A549 (cell line): Measurements from ENCODE around the gene ALX1. TPM values are rescaled to one million over a fixed set of nuclear protein-coding genes. Genes with fewer than 3 reads are reported as not detected.

Experiments
- ATAC-seq, 2 experiments: fragments of 200-7000 bp in 1 of 2; fragments of >200 bp in 1 of 2; cut with Nextera tagmentation in 1 of 2; cut with Tn5 transposase in 1 of 2; 3 replicates each; pipeline versions ENCODE4 v1.8.0 to v1.9.1; 2018 to 2020; ENCODE audit warnings: mild to moderate bottlenecking in 1 of 2, moderate library complexity in 1 of 2
- CTCF ChIA-PET: fragments of 300-600 bp; sonication (Branson Sonifier 250); formaldehyde crosslinking; extraction: SDS; loops from one replicate; lab custom pipeline; 2021; ENCODE audit warnings: antibody characterized with exemption, inconsistent platforms; lab: Yijun Ruan, JAX
- POLR2A ChIA-PET: fragments of 350-600 bp; formaldehyde crosslinking; extraction: SDS; loops from one replicate; lab custom pipeline; 2021; ENCODE audit warnings: antibody characterized with exemption, inconsistent platforms; lab: Yijun Ruan, JAX
- DNase-seq, 2 experiments: peaks; one replicate each; pipeline versions ENCODE4 v3.0.0 to v3.0.0-alpha.2; 2011 to 2016; ENCODE audit warnings: low read depth in 1 of 2, low spot score in 1 of 2
- FAIRE-seq: peaks from 2 replicates; lab custom pipeline; 2011; peaks lifted over from hg19 to GRCh38; lab: Jason Lieb, UNC
- H3K27ac ChIP-seq, 2 experiments: fragments of >200 bp; sonication (Bioruptor Twin); formaldehyde crosslinking; 3 replicates each; pipeline ENCODE4 v1.5.1; 2016 to 2017
- H3K4me1 ChIP-seq: fragments of >200 bp; sonication (Bioruptor Twin); formaldehyde crosslinking; 3 replicates; pipeline ENCODE4 v1.6.1; 2016
- H3K4me2 ChIP-seq: fragments of >200 bp; sonication (Bioruptor Twin); formaldehyde crosslinking; 3 replicates; pipeline ENCODE4 v1.6.1; 2016
- H3K4me3 ChIP-seq: fragments of >200 bp; sonication (Bioruptor Twin); formaldehyde crosslinking; 3 replicates; pipeline ENCODE4 v1.5.1; 2016
- H3K9me3 ChIP-seq: fragments of >200 bp; sonication (Bioruptor Twin); formaldehyde crosslinking; 3 replicates; pipeline ENCODE4 v1.6.1; 2016
- BCL3 ChIP-seq: fragments of >200 bp; sonication (Bioruptor Twin); formaldehyde crosslinking; IDR thresholded peaks from 3 replicates; pipeline ENCODE4 v1.6.1; 2016
- BHLHE40 ChIP-seq: IDR thresholded peaks from 2 replicates; pipeline ENCODE4 v1.6.1; 2012; ENCODE audit warnings: low read depth, low read length, inconsistent platforms
- CBX2 ChIP-seq: fragments of 200-600 bp; sonication (generic); IDR thresholded peaks from 2 replicates; pipeline ENCODE4 v1.6.1; 2016; ENCODE audit warnings: low read depth, mild to moderate bottlenecking, borderline replicate concordance
- CEBPB ChIP-seq, 2 experiments: fragments of >200 bp in 1 of 2; sonication (Bioruptor Twin) in 1 of 2; formaldehyde crosslinking in 1 of 2; IDR thresholded peaks; 2 replicates each; pipeline ENCODE4 v1.6.1; 2012 to 2016
- CHD2 ChIP-seq: fragments of 150-350 bp; IDR thresholded peaks from 2 replicates; pipeline ENCODE4 v1.6.1; 2014; ENCODE audit warnings: low read length; ENCODE audit not compliant: partially characterized antibody
- EP300 ChIP-seq, 2 experiments: fragments of >200 bp; sonication (Bioruptor Twin); formaldehyde crosslinking; IDR thresholded peaks; 2 replicates in 1 of 2; 3 replicates in 1 of 2; pipeline ENCODE4 v1.6.1; 2016 to 2017
- ESRRA ChIP-seq: fragments of 150-350 bp; IDR thresholded peaks from 2 replicates; pipeline ENCODE4 v1.6.1; 2014; ENCODE audit warnings: mild to moderate bottlenecking, low read length, borderline replicate concordance
- FOSB ChIP-seq: fragments of 250-450 bp; sonication (Bioruptor Pico); IDR thresholded peaks from 2 replicates; pipeline ENCODE4 v1.5.0; 2020; ENCODE audit warnings: mild to moderate bottlenecking, moderate library complexity
- KDM5A ChIP-seq: fragments of 200-600 bp; sonication (generic); IDR thresholded peaks from 2 replicates; pipeline ENCODE4 v1.6.1; 2016; ENCODE audit warnings: antibody characterized with exemption, mild to moderate bottlenecking
- MAZ ChIP-seq: fragments of 150-350 bp; IDR thresholded peaks from 2 replicates; pipeline ENCODE4 v1.6.1; 2014; ENCODE audit warnings: antibody characterized with exemption, low read depth, low read length, borderline replicate concordance
- NPAS2 ChIP-seq: fragments of 250-450 bp; sonication (Bioruptor Pico); IDR thresholded peaks from 2 replicates; pipeline ENCODE4 v1.8.0; 2022; ENCODE audit warnings: mild to moderate bottlenecking, moderate library complexity, borderline replicate concordance
- NR3C1 ChIP-seq: fragments of >200 bp; sonication (Bioruptor Twin); formaldehyde crosslinking; IDR thresholded peaks from 3 replicates; pipeline ENCODE4 v1.6.1; 2017
- PHF8 ChIP-seq: fragments of 200-600 bp; sonication (generic); IDR thresholded peaks from 2 replicates; pipeline ENCODE4 v1.6.1; 2016; ENCODE audit warnings: low read depth, mild to moderate bottlenecking, antibody characterized with exemption, moderate library complexity, borderline replicate concordance
- RAD21 ChIP-seq, 2 experiments: fragments of >200 bp in 1 of 2; sonication (Bioruptor Twin) in 1 of 2; formaldehyde crosslinking in 1 of 2; IDR thresholded peaks in 1 of 2; conservative IDR thresholded peaks in 1 of 2; 2 replicates in 1 of 2; 3 replicates in 1 of 2; pipeline ENCODE4 v1.6.1; 2012 to 2018; ENCODE audit warnings: inconsistent platforms in 1 of 2
- TFCP2L1 ChIP-seq: fragments of 250-450 bp; sonication (Bioruptor Pico); IDR thresholded peaks from 2 replicates; pipeline ENCODE4 v1.5.0; 2021; ENCODE audit warnings: mild to moderate bottlenecking
- USF2 ChIP-seq: fragments of 450-650 bp; IDR thresholded peaks from 2 replicates; pipeline ENCODE4 v1.6.1; 2014; ENCODE audit warnings: antibody characterized with exemption
- ZC3H11A ChIP-seq: fragments of 450-650 bp; IDR thresholded peaks from 2 replicates; pipeline ENCODE4 v1.6.1; 2014; ENCODE audit warnings: antibody characterized with exemption, mild to moderate bottlenecking
- WGBS: methylation state at CpG from one replicate; pipeline ENCODE4 v1.1.6; 2017; ENCODE audit errors: missing lambda C conversion rate; 5-methylcytosine and 5-hydroxymethylcytosine counted together
- polyA minus RNA-seq: library from RNA; depleted of rRNA, polyadenylated mRNA; stranded (reverse); fragments of >200 nt; gene quantifications from 2 replicates; pipeline ENCODE4 v1.2.3, GENCODE V29; 2011; rRNA and poly(A)+ RNA removed
- polyA plus RNA-seq, 4 experiments: library from polyadenylated mRNA; depleted of rRNA in 3 of 4; stranded (reverse); fragments of >200 nt; fragmentation: RNase III in 1 of 4; extraction: RNeasy Plus Mini Kit Qiagen cat#74134 plus additional on column Dnase treatment in 1 of 4; gene quantifications; 2 replicates in 3 of 4; 3 replicates in 1 of 4; pipeline ENCODE4 v1.2.3, GENCODE V29; 2011 to 2017
- TF ChIP-seq, protein P1 (sequence below): IDR thresholded peaks from 2 replicates; pipeline ENCODE4 v1.6.1; 2012
- TF ChIP-seq, protein P2 (sequence below): IDR thresholded peaks from 2 replicates; pipeline ENCODE4 v1.6.1; 2012; ENCODE audit warnings: low read depth, borderline replicate concordance
- TF ChIP-seq, protein P3 (sequence below): IDR thresholded peaks from 2 replicates; pipeline ENCODE4 v1.6.1; 2012
- TF ChIP-seq, protein P4 (sequence below): fragments of >200 bp; sonication (Bioruptor Twin); formaldehyde crosslinking; IDR thresholded peaks from 3 replicates; pipeline ENCODE4 v1.5.1; 2016

Gene ALX1
- polyA plus RNA-seq (2011; rRNA removed) (6.0 and 6.4 TPM in 2 replicates), polyA plus RNA-seq (2017; fragmentation: RNase III; extraction: RNeasy Plus Mini Kit Qiagen cat#74134 plus additional on column Dnase treatment) (4.4 to 7.1 TPM (median 5.9 TPM) in 3 replicates), polyA minus RNA-seq (5.0 and 5.6 TPM in 2 replicates)
- polyA plus RNA-seq (2012; cell fraction: cytosol; rRNA removed), result 3.6 and 4.0 TPM in 2 replicates
- polyA plus RNA-seq (2012; cell fraction: nucleus; rRNA removed), result 2.2 TPM in 2 replicates

- Histone ChIP-seq H3K4me3 (peak within 1 kb of the TSS; percentile 61), H3K4me1 (peaks cover 5% of the 10 kb centered on the region; the same call in 1 of the 3 replicates), H3K9me3 (no peaks in the 10 kb centered on the region), H3K27ac (peak within 1 kb of the TSS; percentile 72 to 82), H3K4me2 (peak within 1 kb of the TSS; percentile 95)
- peak; percentile 25 to 77 for DNase-seq
- peak; percentile 85 to 89 for ATAC-seq
- 3% methylated on average over 36 of the region's 49 CpGs for WGBS
- ChIA-PET POLR2A (no interaction called here), CTCF (interaction anchor here (1.1 kb wide), 1 partner anchor 123 kb away, joined by 5 read pairs; no protein-coding TSS in a partner anchor)
- TF ChIP-seq, protein P1, sequence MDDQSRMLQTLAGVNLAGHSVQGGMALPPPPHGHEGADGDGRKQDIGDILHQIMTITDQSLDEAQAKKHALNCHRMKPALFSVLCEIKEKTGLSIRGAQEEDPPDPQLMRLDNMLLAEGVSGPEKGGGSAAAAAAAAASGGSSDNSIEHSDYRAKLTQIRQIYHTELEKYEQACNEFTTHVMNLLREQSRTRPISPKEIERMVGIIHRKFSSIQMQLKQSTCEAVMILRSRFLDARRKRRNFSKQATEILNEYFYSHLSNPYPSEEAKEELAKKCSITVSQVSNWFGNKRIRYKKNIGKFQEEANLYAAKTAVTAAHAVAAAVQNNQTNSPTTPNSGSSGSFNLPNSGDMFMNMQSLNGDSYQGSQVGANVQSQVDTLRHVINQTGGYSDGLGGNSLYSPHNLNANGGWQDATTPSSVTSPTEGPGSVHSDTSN, result no peak
- TF ChIP-seq FOSB (no peak), CEBPB (IDR thresholded peaks at IDR 0.05) (no peak), CHD2 (no peak), NR3C1 (no peak), TFCP2L1 (CRISPR knock-in tag) (no peak), PHF8 (peak; percentile 15; the same call in 1 of the 2 replicates), NPAS2 (CRISPR knock-in tag) (no peak), USF2 (peak; percentile 73), CBX2 (no peak), ZC3H11A (no peak), BCL3 (no peak), MAZ (no peak), ESRRA (no peak), RAD21 (conservative IDR thresholded peaks at IDR 0.05 in 1 of 2, IDR thresholded peaks at IDR 0.05 in 1 of 2) (peak in 1 of 2 experiments; percentile 13; a peak in 2 of 5 replicates), KDM5A (no peak), EP300 (IDR thresholded peaks at IDR 0.05) (no peak), BHLHE40 (peak; percentile 52; the same call in 1 of the 2 replicates)
- TF ChIP-seq, protein P2, sequence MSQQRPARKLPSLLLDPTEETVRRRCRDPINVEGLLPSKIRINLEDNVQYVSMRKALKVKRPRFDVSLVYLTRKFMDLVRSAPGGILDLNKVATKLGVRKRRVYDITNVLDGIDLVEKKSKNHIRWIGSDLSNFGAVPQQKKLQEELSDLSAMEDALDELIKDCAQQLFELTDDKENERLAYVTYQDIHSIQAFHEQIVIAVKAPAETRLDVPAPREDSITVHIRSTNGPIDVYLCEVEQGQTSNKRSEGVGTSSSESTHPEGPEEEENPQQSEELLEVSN, result peak; percentile 72
- TF ChIP-seq, protein P3, sequence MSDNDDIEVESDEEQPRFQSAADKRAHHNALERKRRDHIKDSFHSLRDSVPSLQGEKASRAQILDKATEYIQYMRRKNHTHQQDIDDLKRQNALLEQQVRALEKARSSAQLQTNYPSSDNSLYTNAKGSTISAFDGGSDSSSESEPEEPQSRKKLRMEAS, result peak; percentile 91
- TF ChIP-seq, protein P4, sequence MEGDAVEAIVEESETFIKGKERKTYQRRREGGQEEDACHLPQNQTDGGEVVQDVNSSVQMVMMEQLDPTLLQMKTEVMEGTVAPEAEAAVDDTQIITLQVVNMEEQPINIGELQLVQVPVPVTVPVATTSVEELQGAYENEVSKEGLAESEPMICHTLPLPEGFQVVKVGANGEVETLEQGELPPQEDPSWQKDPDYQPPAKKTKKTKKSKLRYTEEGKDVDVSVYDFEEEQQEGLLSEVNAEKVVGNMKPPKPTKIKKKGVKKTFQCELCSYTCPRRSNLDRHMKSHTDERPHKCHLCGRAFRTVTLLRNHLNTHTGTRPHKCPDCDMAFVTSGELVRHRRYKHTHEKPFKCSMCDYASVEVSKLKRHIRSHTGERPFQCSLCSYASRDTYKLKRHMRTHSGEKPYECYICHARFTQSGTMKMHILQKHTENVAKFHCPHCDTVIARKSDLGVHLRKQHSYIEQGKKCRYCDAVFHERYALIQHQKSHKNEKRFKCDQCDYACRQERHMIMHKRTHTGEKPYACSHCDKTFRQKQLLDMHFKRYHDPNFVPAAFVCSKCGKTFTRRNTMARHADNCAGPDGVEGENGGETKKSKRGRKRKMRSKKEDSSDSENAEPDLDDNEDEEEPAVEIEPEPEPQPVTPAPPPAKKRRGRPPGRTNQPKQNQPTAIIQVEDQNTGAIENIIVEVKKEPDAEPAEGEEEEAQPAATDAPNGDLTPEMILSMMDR, result 0 out of 3 replicates have a peak, but pooled peaks have one; percentile 7
- no peak for FAIRE-seq
These were observed at the start of gene ALX1 for GRCh38 chr12:85280165-85280983. Gene ALX1, plus strand, starts transcription at chr12:85280220. Its CDS starts 42 bp downstream, at chr12:85280262.
